ENCODE data around the gene GLMN.

Gene GLMN

GRCh38 chr1:92244376-92244775, 54.4 kb downstream of the GLMN start:
- Histone ChIP-seq H3K27ac (replicated peaks) (no peak overlapping the region), H3K27me3 (ENCODE audit: insufficient read depth, poor library complexity, severe bottlenecking) (no peaks in the 10 kb centered on the region), H3K4me3 (replicated peaks; ENCODE audit: insufficient read depth, low read length) (no peak overlapping the region)
- DNase-seq (ENCODE audit: low read depth in 1 of 2, low spot score in 1 of 2): no peak
- TF ChIP-seq GABPA (IDR thresholded peaks at IDR 0.05; ENCODE audit: low read depth) (no peak), POLR2AphosphoS5 (IDR thresholded peaks at IDR 0.05; ENCODE audit: low read depth) (no peak), SPI1 (IDR thresholded peaks at IDR 0.05; ENCODE audit: borderline replicate concordance, low read depth) (no peak), CTCF (IDR thresholded peaks at IDR 0.05; ENCODE audit: insufficient read depth, low read length) (no peak), REST (IDR thresholded peaks at IDR 0.05; ENCODE audit: insufficient replicate concordance, low read depth) (no peak)

GRCh38 chr1:92240034-92240433, 58.8 kb downstream of the GLMN start:
- Histone ChIP-seq H3K27me3 (ENCODE audit: insufficient read depth, poor library complexity, severe bottlenecking) (no peaks in the 10 kb centered on the region), H3K4me3 (replicated peaks; ENCODE audit: insufficient read depth, low read length) (no peak overlapping the region), H3K27ac (replicated peaks) (no peak overlapping the region)
- TF ChIP-seq REST (IDR thresholded peaks at IDR 0.05; ENCODE audit: insufficient replicate concordance, low read depth) (no peak), CTCF (IDR thresholded peaks at IDR 0.05; ENCODE audit: insufficient read depth, low read length) (no peak), POLR2AphosphoS5 (IDR thresholded peaks at IDR 0.05; ENCODE audit: low read depth) (no peak), SPI1 (IDR thresholded peaks at IDR 0.05; ENCODE audit: borderline replicate concordance, low read depth) (no peak), GABPA (IDR thresholded peaks at IDR 0.05; ENCODE audit: low read depth) (no peak)
- no peak for DNase-seq (ENCODE audit: low read depth in 1 of 2, low spot score in 1 of 2)

- no peaks in the 10 kb centered on the region for H3K27me3 ChIP-seq (ENCODE audit: insufficient read depth, poor library complexity, severe bottlenecking)
- DNase-seq (ENCODE audit: low read depth in 1 of 2, low spot score in 1 of 2): no peak
- H3K4me3 ChIP-seq (replicated peaks; ENCODE audit: insufficient read depth, low read length): no peak overlapping the region
- H3K27ac ChIP-seq (replicated peaks): no peak overlapping the region
- no peak for TF ChIP-seq GABPA (IDR thresholded peaks at IDR 0.05; ENCODE audit: low read depth)
- no peak for TF ChIP-seq SPI1 (IDR thresholded peaks at IDR 0.05; ENCODE audit: borderline replicate concordance, low read depth)
- no peak for TF ChIP-seq REST (IDR thresholded peaks at IDR 0.05; ENCODE audit: insufficient replicate concordance, low read depth)
- TF ChIP-seq POLR2AphosphoS5 (IDR thresholded peaks at IDR 0.05; ENCODE audit: low read depth): no peak
- no peak for TF ChIP-seq CTCF (IDR thresholded peaks at IDR 0.05; ENCODE audit: insufficient read depth, low read length)
Measured at GRCh38 chr1:92230736-92231135, 68.1 kb downstream of the GLMN start.
